Neural cell (in vitro differentiated cells): ENCODE measurements around the gene HOXC10.

Experiments used
- EP300 ChIP-seq: fragments of 450-650 bp; conservative IDR thresholded peaks from 2 replicates; pipeline ENCODE4 v1.6.1; 2014; ENCODE audit warnings: antibody characterized with exemption, mild to moderate bottlenecking, moderate library complexity; ENCODE audit not compliant: poor library complexity, severe bottlenecking
- EZH2 ChIP-seq: fragments of 200-600, 300-800 bp; shearing (Covaris generic), sonication (generic); IDR thresholded peaks from 2 replicates; pipeline ENCODE4 v1.6.1; 2014; ENCODE audit warnings: antibody characterized with exemption, low read length, borderline replicate concordance, mild to moderate bottlenecking; ENCODE audit not compliant: insufficient read depth, poor library complexity, severe bottlenecking
- POLR2AphosphoS5 ChIP-seq: IDR thresholded peaks from 2 replicates; pipeline ENCODE4 v1.6.1; 2012
- TAF1 ChIP-seq: IDR thresholded peaks from 2 replicates; pipeline ENCODE4 v1.6.1; 2012; ENCODE audit warnings: low read depth
- TF ChIP-seq, protein P1 (sequence below): fragments of 450-650 bp; IDR thresholded peaks from 2 replicates; pipeline ENCODE4 v1.5.1; 2014; ENCODE audit warnings: antibody characterized with exemption, mild to moderate bottlenecking, moderate library complexity; ENCODE audit not compliant: poor library complexity, severe bottlenecking

DNA sequence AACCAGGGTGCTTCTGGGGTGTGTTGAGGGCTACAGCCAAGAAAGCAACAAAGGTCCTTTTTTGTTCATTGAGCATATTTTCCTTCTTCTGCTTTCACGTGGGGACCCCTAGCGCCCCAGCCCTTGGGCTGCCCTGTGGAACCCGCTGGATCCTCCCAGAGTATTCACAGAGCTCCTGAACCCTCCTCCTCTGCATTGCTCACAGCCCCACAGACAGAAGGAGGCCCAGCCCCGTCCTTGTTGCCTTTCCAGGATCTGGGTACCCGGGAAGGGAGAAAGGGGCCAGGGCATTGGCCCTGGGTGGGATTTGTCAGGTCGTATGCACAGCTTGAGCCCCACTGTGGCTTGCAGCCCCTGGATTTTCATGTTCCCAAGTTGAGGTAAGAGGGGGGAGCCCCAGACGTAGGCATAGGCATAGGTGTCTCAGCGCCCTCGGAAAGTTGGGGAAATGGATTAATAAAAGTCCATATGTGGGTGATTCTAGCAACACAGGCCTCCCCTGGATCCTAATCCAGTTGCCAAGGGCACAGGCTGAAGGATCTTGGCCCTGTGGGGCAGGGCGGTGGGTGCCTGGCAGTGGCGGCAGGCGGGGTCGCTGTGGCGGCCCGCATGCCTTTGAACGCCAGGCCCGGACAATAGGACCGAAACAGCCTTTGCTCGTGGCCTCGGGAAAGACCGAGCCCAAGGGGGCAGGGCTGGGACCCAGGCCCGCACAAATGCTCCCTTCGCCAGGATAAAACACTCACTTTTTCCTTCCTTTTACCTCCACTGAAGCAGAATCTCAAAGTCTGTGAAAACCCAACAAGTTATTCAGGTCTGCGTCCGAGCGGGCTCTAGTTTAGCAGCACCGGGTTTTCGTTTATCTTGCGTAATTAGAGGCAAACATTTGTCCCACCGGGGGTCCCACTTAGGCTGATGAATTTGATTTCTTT, 3.0 kb upstream of the HOXC10 start:
- TF ChIP-seq EZH2 (no peak), EP300 (no peak), POLR2AphosphoS5 (no peak), TAF1 (no peak)
- TF ChIP-seq, protein P1, sequence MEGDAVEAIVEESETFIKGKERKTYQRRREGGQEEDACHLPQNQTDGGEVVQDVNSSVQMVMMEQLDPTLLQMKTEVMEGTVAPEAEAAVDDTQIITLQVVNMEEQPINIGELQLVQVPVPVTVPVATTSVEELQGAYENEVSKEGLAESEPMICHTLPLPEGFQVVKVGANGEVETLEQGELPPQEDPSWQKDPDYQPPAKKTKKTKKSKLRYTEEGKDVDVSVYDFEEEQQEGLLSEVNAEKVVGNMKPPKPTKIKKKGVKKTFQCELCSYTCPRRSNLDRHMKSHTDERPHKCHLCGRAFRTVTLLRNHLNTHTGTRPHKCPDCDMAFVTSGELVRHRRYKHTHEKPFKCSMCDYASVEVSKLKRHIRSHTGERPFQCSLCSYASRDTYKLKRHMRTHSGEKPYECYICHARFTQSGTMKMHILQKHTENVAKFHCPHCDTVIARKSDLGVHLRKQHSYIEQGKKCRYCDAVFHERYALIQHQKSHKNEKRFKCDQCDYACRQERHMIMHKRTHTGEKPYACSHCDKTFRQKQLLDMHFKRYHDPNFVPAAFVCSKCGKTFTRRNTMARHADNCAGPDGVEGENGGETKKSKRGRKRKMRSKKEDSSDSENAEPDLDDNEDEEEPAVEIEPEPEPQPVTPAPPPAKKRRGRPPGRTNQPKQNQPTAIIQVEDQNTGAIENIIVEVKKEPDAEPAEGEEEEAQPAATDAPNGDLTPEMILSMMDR, result no peak
